SK-N-SH (cell line): ENCODE results near the gene RBBP8. TPM values are rescaled to one million over a fixed set of nuclear protein-coding genes. Genes with fewer than 3 reads are reported as not detected.

Experiments
- CTCF ChIA-PET: fragments of 300-600, 350-600 bp; formaldehyde crosslinking; extraction: SDS; loops from one replicate; lab custom pipeline; 2021; lab: Yijun Ruan, JAX
- POLR2A ChIA-PET: fragments of 350-600 bp; sonication (Branson Sonifier 250); formaldehyde crosslinking; extraction: SDS; loops from one replicate; lab custom pipeline; 2020; ENCODE audit warnings: antibody characterized with exemption, inconsistent platforms; lab: Yijun Ruan, JAX
- DNase-seq: peaks from one replicate; pipeline ENCODE4 v3.0.0; 2012
- H2AFZ ChIP-seq: fragments of 200-600 bp; sonication (generic); 2 replicates; pipeline ENCODE4 v1.8.1; 2016; ENCODE audit warnings: antibody characterized with exemption, mild to moderate bottlenecking, low read depth
- H3F3A ChIP-seq: fragments of 200-600 bp; sonication (generic); replicated peaks from 2 replicates; pipeline ENCODE3; 2016; ENCODE audit warnings: antibody characterized with exemption, mild to moderate bottlenecking; ENCODE audit not compliant: insufficient read depth
- H3K27ac ChIP-seq, 2 experiments: fragments of 200-500 bp in 1 of 2; fragments of 200-600 bp in 1 of 2; sonication (Bioruptor generic) in 1 of 2; sonication (generic), shearing (Covaris generic) in 1 of 2; 2 replicates each; pipeline versions ENCODE4 v1.5.1 to v1.6.1; 2014 to 2016; ENCODE audit warnings: low read depth in 2 of 2, inconsistent platforms in 1 of 2, low read length in 1 of 2, mild to moderate bottlenecking in 1 of 2, mixed read lengths in 1 of 2
- H3K27me3 ChIP-seq: fragments of 200-600 bp; sonication (generic), shearing (Covaris generic); 2 replicates; pipeline ENCODE4 v1.6.1; 2016; ENCODE audit warnings: mixed run types; ENCODE audit not compliant: insufficient read depth
- H3K36me3 ChIP-seq, 2 experiments: fragments of 200-500 bp in 1 of 2; fragments of 200-600 bp in 1 of 2; sonication (Bioruptor generic) in 1 of 2; sonication (generic) in 1 of 2; replicated peaks in 1 of 2; 2 replicates each; pipeline versions ENCODE3 to v1.5.1; 2014 to 2016; ENCODE audit warnings: low read length in 1 of 2, mild to moderate bottlenecking in 1 of 2; ENCODE audit not compliant: insufficient read depth in 2 of 2, control insufficient read depth in 1 of 2
- H3K4me1 ChIP-seq, 2 experiments: fragments of 200-500 bp in 1 of 2; fragments of 200-600 bp in 1 of 2; sonication (Bioruptor generic) in 1 of 2; sonication (generic), shearing (Covaris generic) in 1 of 2; 2 replicates each; pipeline versions ENCODE4 v1.5.1 to v1.6.1; 2014 to 2016; ENCODE audit warnings: low read depth in 1 of 2, low read length in 1 of 2, mixed run types in 1 of 2; ENCODE audit not compliant: insufficient read depth in 2 of 2, control insufficient read depth in 1 of 2
- H3K4me2 ChIP-seq: fragments of 200-600 bp; sonication (generic), shearing (Covaris generic); 2 replicates; pipeline ENCODE4 v1.6.1; 2017; ENCODE audit warnings: mixed run types
- H3K4me3 ChIP-seq, 2 experiments: fragments of 200-500 bp in 1 of 2; fragments of 200-600 bp in 1 of 2; sonication (Bioruptor generic) in 1 of 2; sonication (generic), shearing (Covaris generic) in 1 of 2; 2 replicates each; pipeline versions ENCODE4 v1.5.1 to v1.8.1; 2014 to 2016; ENCODE audit warnings: low read depth in 2 of 2, inconsistent platforms in 1 of 2, low read length in 1 of 2, mild to moderate bottlenecking in 1 of 2, mixed read lengths in 1 of 2, moderate library complexity in 1 of 2
- H3K79me2 ChIP-seq: fragments of 200-600 bp; sonication (generic); 2 replicates; pipeline ENCODE4 v1.8.1; 2017; ENCODE audit warnings: mild to moderate bottlenecking; ENCODE audit not compliant: insufficient read depth
- H3K9ac ChIP-seq: fragments of 200-600 bp; sonication (generic); 2 replicates; pipeline ENCODE4 v1.6.1; 2017; ENCODE audit warnings: mixed run types
- H3K9me2 ChIP-seq: fragments of 200-600 bp; sonication (generic); 2 replicates; pipeline ENCODE4 v1.6.1; 2017; ENCODE audit warnings: mixed run types
- H3K9me3 ChIP-seq: fragments of 200-600 bp; sonication (generic); 2 replicates; pipeline ENCODE4 v1.6.1; 2017; ENCODE audit warnings: mixed run types, mild to moderate bottlenecking, moderate library complexity
- H4K20me1 ChIP-seq: fragments of 200-600 bp; sonication (generic); 2 replicates; pipeline ENCODE4 v1.6.1; 2017; ENCODE audit warnings: mild to moderate bottlenecking, mixed run types; ENCODE audit not compliant: insufficient read depth
- CHD2 ChIP-seq: fragments of 150-350 bp; IDR thresholded peaks from 2 replicates; pipeline ENCODE4 v1.6.1; 2018; ENCODE audit warnings: low read length; ENCODE audit not compliant: partially characterized antibody
- GABPA ChIP-seq: IDR thresholded peaks from 2 replicates; pipeline ENCODE4 v1.4.0; 2012; ENCODE audit warnings: low read depth, mild to moderate bottlenecking
- GATA2 ChIP-seq: sonication (generic); formaldehyde crosslinking; IDR thresholded peaks from 2 replicates; pipeline ENCODE4 v1.5.0; 2020; ENCODE audit warnings: mild to moderate bottlenecking, missing genetic modification reagents
- MAX ChIP-seq: IDR thresholded peaks from 2 replicates; pipeline ENCODE4 v1.4.0; 2012; ENCODE audit warnings: low read depth
- NRF1 ChIP-seq: IDR thresholded peaks from 2 replicates; pipeline ENCODE4 v1.6.1; 2012; ENCODE audit warnings: low read depth, mild to moderate bottlenecking, low read length
- RAD21 ChIP-seq: IDR thresholded peaks from 2 replicates; pipeline ENCODE4 v1.6.1; 2012; ENCODE audit warnings: mild to moderate bottlenecking, low read length
- RFX5 ChIP-seq: IDR thresholded peaks from 2 replicates; pipeline ENCODE4 v1.6.1; 2012; ENCODE audit warnings: mild to moderate bottlenecking, improper control_type of control experiment, low read length
- USF1 ChIP-seq: IDR thresholded peaks from 2 replicates; pipeline ENCODE4 v1.4.0; 2012; ENCODE audit warnings: low read depth, borderline replicate concordance
- ZBTB33 ChIP-seq: IDR thresholded peaks from 2 replicates; pipeline ENCODE4 v1.4.0; 2012; ENCODE audit warnings: low read depth, borderline replicate concordance
- WGBS: methylation state at CpG from one replicate; pipeline ENCODE4 v1.1.6; 2017; ENCODE audit warnings: low lambda C conversion rate; 5-methylcytosine and 5-hydroxymethylcytosine counted together
- polyA plus RNA-seq, 3 experiments: library from polyadenylated mRNA; depleted of rRNA; stranded (reverse); fragments of >200 nt; gene quantifications; 2 replicates each; pipeline ENCODE4 v1.2.3, GENCODE V29; 2012

The RBBP8 gene
- polyA plus RNA-seq, 1 of the 3 experiments (the other 2 are of a cell fraction) = 9.6 TPM

- TF ChIP-seq ZBTB33 = no peak
These were observed 18.5 kb upstream of the RBBP8 start (continued) for GRCh38 chr18:22914633-22915032.

GRCh38 chr18:22915337-22915736, 17.8 kb upstream of the RBBP8 start:
- ChIA-PET CTCF (interaction anchor here (1.2 to 8.1 kb wide), 3 partner anchors 9 to 15 kb away, joined by 4 to 44 read pairs (median 6); no protein-coding TSS in a partner anchor), POLR2A (no interaction called here)
- no peaks in the 10 kb centered on the region for H3K4me1 ChIP-seq

GRCh38 chr18:22921772-22922171, 11.4 kb upstream of the RBBP8 start:
- ChIA-PET POLR2A (no interaction called here), CTCF (interaction anchor here (0.8 kb wide), 1 partner anchor 9 kb away, joined by 3 read pairs; no protein-coding TSS in a partner anchor)
- TF ChIP-seq MAX = no peak
- no peak overlapping the region for H3K9ac ChIP-seq
- no peak overlapping the region for H3K27ac ChIP-seq
- no peaks in the 10 kb centered on the region for H3K36me3 ChIP-seq
- H3K4me2 ChIP-seq = no peak overlapping the region
- no peaks in the 10 kb centered on the region for H3K9me2 ChIP-seq
- H3K27me3 ChIP-seq = no peaks in the 10 kb centered on the region
- DNase-seq = no peak
- no peaks in the 10 kb centered on the region for H4K20me1 ChIP-seq
- 62% methylated on average over 3 of the region's 3 CpGs for WGBS
- H2AFZ ChIP-seq = no peak overlapping the region
- H3K79me2 ChIP-seq = no peaks in the 10 kb centered on the region
- no peak overlapping the region for H3K4me3 ChIP-seq
- H3K4me1 ChIP-seq = no peaks in the 10 kb centered on the region
- no peaks in the 10 kb centered on the region for H3F3A ChIP-seq
- H3K9me3 ChIP-seq = no peaks in the 10 kb centered on the region

More at GRCh38 chr18:22915337-22915736, 17.8 kb upstream of the RBBP8 start:
- no peak for TF ChIP-seq RFX5
- no peak for TF ChIP-seq GABPA
- no peak for TF ChIP-seq NRF1
- TF ChIP-seq CHD2 = no peak
- TF ChIP-seq RAD21 = no peak
- no peak for TF ChIP-seq GATA2 (CRISPR knock-in tag)
- no peak for TF ChIP-seq USF1
- Histone ChIP-seq H3K9me3 (no peaks in the 10 kb centered on the region), H2AFZ (no peak overlapping the region), H3K27me3 (no peaks in the 10 kb centered on the region), H3K9me2 (no peaks in the 10 kb centered on the region), H3K79me2 (no peaks in the 10 kb centered on the region), H4K20me1 (no peaks in the 10 kb centered on the region), H3K36me3 (no peaks in the 10 kb centered on the region), H3K4me3 (no peak overlapping the region), H3K4me2 (no peak overlapping the region), H3K9ac (no peak overlapping the region), H3K27ac (no peak overlapping the region), H3F3A (no peaks in the 10 kb centered on the region)
- no peak for DNase-seq
